Retina (tissue), 1 donor: ENCODE data around the gene ADRA1B.

Source experiments
- DNase-seq: peaks from one replicate; pipeline ENCODE4 v3.0.0-alpha.2; 2016

The ADRA1B gene

GRCh38 chr5:159915904-159916840 is at the start of gene ADRA1B:
Gene ADRA1B (plus strand): TSS chr5:159916482. CDS start chr5:159916906, 424 bp downstream.
- peak; percentile 73 for DNase-seq

GRCh38 chr5:159873680-159874079 is 42.6 kb upstream of the ADRA1B start:
- DNase-seq = no peak

- no peak for DNase-seq
These were observed 42.0 kb upstream of the ADRA1B start for GRCh38 chr5:159874263-159874662.

GRCh38 chr5:159877016-159877415 is 39.3 kb upstream of the ADRA1B start:
- no peak for DNase-seq

- no peak for DNase-seq
These were observed 38.3 kb upstream of the ADRA1B start for GRCh38 chr5:159877894-159878448.

- peak; percentile 76 for DNase-seq
These were observed 37.3 kb upstream of the ADRA1B start for GRCh38 chr5:159878988-159879471.

- DNase-seq = no peak
These were observed 35.6 kb upstream of the ADRA1B start for GRCh38 chr5:159880676-159881075.

- DNase-seq = no peak
These were observed 34.3 kb upstream of the ADRA1B start for GRCh38 chr5:159881967-159882366.

- DNase-seq = no peak
These were observed 32.7 kb upstream of the ADRA1B start for GRCh38 chr5:159883522-159883950.

- DNase-seq = no peak
These were observed 31.2 kb upstream of the ADRA1B start for GRCh38 chr5:159884917-159885620.

GRCh38 chr5:159886296-159886695 is 30.0 kb upstream of the ADRA1B start:
- DNase-seq = no peak

GRCh38 chr5:159887050-159887449 is 29.2 kb upstream of the ADRA1B start:
- DNase-seq = no peak

- no peak for DNase-seq
These were observed 27.4 kb upstream of the ADRA1B start for GRCh38 chr5:159888860-159889259.

- no peak for DNase-seq
These were observed 26.1 kb upstream of the ADRA1B start for GRCh38 chr5:159890141-159890540.

GRCh38 chr5:159891371-159891770 is 24.9 kb upstream of the ADRA1B start:
- DNase-seq = no peak

- DNase-seq = no peak
These were observed 23.1 kb upstream of the ADRA1B start for GRCh38 chr5:159893040-159893695.

GRCh38 chr5:159894149-159894720 is 22.0 kb upstream of the ADRA1B start:
- DNase-seq = no peak

GRCh38 chr5:159897786-159898393 is 18.4 kb upstream of the ADRA1B start:
- DNase-seq = no peak

- no peak for DNase-seq
These were observed 16.9 kb upstream of the ADRA1B start for GRCh38 chr5:159899067-159900049.

GRCh38 chr5:159901308-159901707 is 15.0 kb upstream of the ADRA1B start:
- no peak for DNase-seq

- DNase-seq = no peak
These were observed 14.5 kb upstream of the ADRA1B start for GRCh38 chr5:159901772-159902171.
